ENCODE results near the gene UNC93A.
"Not testable (repeated sequence)": the region's sequence is repeated elsewhere in the genome, so short reads cannot be mapped to it uniquely, and the experiment has no call there.

The UNC93A gene

DNA sequence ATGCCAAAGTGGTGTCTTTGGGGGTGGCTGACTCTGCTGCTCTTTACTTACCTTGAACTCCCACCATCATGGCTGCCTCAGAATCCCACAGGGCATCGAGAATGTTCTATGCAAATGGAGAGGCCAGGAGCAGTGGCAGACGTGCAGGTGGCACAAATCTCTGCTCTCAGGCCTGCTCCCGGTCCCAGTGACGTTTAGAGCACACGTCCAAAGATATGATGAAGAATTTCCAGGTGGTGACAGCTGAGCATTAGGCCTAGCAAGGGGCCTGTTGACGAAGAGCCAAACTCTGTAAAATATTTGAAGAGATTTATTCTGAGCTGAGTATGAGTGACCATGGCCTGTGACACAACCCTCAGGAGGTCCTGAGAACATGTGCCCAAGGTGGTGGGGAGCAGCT is 19.0 kb upstream of the UNC93A start:
- DNase-seq, result no peak

DNA sequence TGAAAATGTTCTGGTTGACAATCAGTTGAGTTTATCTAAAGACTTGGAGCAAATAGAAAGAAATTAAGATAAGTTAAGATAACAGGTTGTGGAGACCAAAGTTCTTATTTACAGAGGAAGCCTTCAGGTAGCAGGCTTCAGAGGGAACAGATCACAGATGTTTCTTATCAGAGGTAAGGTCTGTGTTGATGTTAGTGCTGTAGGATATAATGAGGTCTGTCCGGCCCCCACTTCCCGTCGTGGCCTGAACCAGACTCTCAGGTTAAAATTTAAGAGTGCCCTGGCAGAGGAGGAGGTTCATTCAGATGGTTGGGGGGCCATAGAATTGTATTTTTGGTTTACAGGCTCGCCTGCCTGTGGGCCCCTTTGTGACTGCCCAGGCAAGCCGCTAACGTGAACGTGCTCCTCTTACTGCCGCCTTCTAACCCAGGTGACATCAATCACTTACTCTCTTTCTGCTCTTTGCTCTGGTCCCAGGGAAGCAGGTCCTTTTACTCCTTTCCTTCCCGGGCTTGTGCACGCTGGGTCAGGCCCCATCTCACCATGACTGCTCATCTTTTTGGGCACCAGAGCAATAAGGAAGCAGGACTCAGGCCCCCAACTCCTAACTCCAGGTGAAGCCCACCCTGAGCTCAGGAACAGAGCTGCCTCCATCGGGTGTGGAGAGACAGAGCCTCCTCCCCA is 18.3 kb upstream of the UNC93A start:
- DNase-seq, result no peak

DNA sequence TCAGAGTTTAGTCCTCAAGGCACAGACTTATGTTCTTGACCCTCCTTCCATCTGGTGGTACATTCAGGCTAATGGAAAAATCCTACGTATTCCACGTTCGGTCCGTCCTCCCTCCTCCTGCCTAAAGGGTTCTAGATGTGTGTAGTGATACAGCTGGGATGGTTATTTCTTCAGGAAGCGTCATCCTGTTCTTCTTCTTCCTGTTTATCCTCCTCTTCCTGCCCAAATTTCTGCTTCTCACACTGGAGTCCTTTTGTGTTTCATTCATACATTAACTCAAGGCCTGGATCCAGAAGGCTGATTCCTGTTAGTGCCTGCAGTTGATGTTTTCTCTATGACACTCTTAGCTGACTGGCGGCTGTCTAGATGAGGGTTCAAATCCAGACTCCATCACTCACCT is 16.8 kb upstream of the UNC93A start:
- no peak for DNase-seq

DNA sequence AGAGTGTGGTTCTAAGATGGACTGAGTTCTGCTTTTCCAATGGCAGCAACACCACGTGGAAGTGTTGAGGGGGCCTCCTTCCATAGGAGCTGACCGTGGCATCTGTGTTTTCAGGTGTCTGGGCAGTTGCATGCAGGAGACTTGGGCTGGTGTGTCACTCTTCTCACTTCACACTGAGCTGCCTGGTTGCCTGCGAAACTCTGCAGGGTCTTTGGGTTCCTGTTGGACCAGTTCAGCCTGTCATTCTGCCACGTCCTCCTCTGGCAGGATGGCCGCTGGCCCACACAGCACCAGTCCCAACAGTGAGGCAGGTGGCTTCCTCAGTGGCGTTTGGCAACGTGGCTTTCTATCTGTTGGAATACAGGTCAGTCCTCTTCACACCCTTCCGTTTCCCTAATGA is 16.1 kb upstream of the UNC93A start:
- DNase-seq, result peak; percentile 5

DNA sequence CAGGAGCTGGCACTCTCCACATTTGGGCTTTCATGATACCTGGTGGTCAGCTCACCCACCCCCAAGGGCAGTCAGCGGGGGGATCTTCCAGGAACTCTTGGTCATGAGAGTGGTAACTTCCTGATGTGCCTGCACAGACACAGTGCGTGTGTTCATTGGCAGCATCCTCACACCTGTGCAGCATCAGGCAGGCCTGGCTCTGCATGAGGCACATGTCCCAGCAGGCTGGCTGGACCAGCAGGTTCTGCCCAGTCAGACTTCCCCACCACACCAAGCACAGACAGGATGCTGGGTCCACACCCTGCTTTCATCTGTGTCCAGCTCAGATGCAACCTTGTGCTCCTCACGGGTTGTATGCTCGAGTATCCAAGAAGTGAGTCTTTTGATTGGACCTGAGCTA is 15.7 kb upstream of the UNC93A start:
- no peak for DNase-seq

DNA sequence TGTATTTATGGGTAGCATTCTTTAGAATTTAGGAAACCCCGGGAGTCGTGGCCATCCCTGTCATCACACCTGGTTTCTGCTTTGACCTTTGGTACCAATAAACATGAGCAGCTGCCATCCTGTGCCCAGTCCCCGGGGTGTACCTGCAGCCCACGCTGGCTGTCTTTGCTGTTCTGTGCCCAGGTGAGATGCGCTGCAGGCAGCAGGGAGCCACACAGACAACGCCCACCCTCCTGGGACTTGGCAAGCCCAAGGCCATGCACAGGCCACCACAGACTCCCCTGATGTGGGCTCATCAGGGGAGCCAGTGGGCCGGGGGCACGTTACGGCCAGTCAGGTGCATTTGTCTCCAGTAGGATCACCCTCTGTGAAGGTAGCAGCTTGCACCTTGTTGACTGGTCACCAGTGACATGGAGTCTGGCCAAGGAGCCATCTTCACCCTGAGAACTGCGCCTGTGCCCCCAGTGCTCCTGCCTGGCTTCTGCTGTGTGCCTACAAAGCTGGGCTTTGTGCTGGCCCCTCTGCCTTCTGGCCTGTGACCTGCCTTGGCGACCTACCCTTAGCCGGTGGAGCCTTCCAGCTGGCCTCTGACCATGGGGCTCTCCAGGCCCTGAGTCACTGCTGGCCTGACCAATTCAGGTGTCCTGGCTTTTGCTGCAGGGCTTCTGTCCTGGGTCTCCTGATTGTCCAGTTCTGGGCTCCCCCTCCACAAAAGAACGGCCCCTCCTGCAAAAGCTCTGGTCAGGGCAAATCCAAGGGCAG is 14.2 kb upstream of the UNC93A start:
- no peak for DNase-seq

DNA sequence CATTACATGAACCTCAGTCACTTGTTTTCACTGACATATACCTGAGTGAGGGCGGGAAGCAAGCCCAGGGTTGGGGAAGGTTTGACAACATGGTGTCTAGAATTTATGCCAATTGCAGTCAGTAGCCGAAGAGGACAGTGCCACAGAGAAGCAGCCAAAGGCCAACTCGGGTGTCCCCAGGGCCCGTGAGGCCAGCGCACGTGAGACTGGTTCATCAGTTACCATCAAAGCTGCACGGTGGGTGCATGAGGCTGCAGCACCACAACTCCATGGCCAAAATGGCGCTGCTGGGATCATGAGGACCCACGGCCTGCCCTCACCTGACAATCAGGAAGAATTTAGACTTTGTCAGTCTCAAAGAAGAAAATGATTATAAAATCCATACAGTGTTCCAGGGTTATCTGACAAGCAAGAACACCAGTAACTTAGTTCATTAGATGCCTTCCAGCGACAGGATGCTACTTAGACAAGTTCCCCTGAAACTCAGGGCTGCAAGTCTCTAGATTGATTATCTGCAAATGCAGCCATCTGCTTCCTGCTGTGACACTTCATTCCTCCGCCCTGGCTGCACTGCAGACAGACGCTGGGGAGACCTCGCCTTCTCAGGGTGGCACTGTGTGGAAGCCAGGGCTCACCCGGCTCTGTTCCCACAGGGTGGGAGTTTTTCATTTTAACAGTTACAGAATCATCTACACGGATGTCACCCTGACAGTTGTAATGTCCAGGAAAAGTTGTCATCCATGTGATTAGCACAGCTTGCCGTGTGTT is 12.8 kb upstream of the UNC93A start:
- DNase-seq, result not testable (repeated sequence)

DNA sequence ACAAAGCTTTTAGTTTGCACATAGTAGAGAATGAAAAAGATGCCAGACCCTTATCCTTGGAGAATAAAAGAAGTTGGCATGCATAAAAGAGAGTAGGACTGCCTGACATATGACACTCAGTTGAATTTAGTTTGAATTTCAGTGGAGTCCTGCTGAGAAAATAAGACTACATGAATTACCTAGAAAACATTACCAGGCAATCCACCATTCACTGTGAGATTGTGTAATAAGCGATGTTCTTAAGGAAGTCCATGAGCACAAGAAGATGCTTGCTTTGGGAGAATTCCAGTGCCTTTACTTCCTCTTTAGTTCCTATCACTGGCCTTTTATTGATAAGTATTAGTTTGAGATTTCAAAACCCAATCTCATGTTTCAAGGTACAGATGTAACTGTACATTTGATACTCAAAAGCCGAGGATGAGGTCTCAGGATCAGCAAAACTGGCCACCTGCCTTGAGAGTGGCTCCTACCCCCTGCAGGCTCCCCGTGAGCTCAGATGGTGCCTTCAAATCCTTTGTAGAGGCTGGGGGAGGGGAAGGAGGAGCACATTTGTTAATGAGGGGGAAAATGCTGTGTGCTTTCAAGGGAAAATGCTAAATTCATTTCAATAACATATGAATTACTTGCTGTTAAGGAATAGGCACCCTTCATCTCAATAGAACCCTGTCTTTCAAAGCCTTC is 11.2 kb upstream of the UNC93A start:
- DNase-seq, result no peak

DNA sequence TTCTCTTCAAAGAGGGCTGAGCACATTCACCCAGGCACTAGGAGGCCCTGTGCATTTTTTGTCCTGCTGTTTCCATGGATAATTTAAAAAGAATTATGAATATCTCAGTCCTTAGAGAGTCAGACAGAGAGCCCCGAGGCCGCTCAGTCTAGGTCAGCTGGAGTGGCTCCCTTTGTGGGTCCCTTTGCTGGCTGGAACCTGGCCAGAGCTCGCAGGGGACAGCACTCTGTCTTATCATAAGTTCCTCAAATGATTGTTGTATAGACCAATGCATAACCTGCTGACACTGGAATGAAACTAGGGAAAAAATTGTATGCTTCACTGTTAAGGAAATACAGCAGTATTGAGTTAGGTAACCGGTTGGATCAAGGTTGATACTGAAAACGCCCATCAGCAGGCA is 10.6 kb upstream of the UNC93A start:
- not testable (repeated sequence) for DNase-seq

DNA sequence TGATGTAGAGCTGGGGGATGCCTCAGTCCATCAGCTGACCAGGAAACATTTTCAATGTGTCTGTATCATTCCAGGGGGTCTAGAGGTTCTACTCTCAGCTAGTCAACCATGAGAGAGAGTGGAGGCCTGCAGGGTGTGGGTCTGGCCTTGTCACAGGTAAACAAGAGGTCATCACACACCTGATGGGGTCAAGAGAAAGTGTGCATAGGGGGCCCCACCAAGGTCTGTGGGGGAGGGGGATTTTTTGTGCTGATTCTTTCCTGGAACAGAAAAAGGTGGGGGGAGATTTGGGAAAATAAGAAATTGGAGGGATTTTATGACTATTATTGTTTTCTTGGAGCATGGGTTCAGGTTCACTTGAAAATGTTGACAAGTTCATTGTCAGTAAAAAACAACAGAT is 8.9 kb upstream of the UNC93A start:
- DNase-seq, result no peak

DNA sequence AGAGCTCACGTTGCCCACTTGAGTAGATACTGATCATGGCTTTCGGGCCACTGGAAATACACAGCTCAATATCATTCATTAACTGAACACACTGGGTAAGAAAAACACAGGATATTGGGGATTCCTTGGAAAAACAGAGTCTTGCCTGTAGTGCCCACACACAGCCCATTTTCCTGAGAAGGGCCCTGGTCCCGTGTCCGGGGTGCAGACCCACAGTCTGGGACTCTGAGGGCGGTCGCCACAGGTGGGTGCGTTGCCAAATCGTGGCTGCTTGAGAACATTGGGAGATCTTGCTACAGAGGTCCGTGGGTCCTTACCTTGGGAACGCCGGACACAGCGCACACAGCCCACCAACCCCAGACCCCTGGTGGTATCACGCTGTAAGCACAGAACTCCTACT is 6.5 kb upstream of the UNC93A start:
- DNase-seq, result not testable (repeated sequence)

DNA sequence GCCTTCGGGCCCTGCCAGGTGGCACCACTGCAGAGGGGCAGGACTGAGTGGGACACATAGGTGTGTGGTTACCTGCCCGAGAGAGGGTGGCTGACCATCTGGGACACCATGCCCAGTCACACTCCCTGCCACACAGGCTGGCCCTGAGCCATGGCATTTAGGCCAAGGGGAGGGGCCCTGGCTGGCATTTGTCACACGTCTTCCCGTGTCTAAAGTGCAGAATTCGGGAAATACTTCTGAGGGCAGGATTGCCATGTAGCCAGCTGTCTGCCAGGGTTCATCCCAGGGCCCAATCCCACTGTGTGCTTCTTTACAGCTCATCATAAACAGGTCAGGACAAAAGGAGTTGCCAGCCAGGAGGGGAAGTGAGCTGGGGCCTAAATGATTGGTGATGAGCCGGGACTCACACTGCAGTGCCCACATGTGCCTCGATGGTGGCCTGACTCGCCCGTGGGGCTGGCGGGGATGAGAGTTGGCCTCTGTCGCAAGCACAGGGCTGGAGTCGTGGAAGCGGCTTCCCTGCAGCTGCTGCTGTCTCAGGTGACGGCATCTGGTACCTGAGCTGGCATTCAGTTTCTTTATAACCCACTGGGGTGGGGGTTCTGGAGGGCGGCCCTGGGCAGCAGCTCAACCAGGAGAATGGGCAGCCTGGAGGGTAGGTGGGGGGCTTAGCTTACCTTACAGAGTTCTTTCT is 5.9 kb upstream of the UNC93A start:
- DNase-seq, result no peak

DNA sequence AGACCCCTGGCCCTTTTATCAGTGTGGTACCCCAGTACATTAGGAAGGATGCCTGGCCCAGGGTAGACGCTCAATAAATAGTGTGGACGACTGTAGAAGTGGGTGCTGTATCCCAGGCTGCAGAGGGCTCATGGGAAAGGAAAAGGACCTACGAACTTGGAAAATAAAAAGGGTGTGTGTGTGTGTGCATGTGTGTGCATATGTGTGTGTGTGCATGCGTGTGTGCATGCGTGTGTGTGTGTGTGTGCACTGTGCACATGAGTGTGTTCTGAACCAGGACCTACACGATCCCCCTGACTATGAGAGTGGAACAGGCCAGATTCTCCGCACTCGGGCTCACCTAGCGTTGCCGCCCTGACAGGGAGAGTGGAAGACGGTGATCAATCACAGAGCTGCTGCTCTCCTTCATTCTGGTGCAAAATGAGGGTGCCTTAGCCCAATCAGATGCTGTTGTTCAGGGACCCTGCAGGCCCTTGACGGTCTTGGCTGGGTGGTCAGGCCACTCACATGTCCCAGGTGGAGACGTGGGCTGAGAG is 3.5 kb upstream of the UNC93A start:
- no peak for DNase-seq

DNA sequence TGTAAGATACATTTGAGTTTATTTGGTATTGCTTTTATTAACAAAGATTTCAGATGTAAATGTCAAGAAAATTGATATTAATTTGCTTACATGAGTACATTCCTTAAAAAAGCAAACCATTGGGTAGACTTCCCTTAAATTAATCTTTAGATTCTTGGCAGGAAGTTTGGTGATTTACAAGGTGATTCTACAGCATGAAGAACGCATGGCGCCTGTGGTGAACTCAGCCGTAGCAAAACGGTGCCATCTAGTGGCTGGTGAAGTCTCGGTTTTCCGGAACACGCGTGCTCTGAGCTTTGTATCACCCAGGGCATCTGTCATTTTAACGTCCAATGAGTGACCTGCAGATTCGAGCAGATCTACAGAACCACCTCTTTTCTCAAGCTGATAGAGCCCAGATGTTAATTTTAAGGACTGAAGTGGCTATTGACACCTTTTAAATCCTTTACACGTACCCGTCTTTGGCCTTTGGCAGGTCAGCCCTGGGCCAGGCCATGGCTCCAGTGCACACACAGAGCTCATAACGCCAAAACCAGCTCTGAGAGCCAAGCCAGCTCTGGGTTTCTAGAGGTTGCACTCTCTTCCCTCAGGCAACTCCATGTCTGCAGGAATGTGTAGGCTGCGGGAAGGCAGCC is 2.4 kb upstream of the UNC93A start:
- DNase-seq, result peak; percentile 56

DNA sequence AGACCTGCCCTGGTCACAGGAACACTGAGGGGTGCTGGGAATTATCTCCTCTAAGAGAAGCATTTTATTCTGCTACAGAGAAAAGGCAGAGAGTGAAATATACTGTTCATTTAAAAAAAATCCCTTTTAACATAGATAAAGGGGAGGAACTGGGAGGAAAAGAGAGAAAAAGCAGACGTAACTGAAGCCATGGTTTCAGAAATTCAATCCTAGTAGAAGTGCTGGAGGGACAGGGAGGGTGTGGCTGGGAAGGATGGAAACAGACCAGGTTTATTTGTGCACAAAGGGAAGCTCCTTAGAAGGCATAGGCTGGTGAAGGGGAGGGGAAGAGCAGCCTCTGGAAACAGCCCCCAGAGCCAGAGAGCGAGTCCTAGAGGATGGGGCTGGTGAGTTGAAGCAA is 1.8 kb upstream of the UNC93A start:
- not testable (repeated sequence) for DNase-seq

DNA sequence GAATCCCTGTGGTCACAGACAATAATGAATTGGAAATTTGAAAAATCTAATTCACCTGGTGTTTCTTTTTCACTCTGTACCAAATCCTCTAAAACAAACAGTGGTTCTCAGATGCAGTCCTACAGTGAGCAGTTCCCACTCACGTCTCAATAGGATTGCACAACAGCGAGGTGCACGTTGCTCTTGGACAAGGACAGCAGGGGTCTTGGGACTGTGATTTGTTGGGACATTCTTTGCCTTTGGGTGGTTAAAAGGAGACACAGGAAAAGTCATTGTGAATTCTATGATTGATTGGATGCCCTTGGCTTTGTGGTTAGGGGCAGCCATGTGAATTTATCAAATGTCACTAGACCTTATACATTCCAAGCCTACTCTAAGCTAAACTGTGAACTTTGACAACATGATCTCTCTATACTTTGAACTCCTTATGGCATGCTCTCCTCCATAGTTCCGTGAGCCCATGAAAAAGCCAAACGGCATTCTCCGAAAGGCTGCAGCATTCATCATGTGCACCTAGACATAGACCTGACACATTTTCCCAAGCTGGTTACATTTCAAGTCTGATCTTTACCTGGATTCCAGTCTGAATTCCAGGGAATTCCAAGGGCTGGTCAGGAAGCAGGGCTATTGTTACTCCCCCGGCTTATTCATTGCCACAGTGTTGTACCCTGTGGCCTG is 647 bp downstream of the UNC93A start:
- no peak for DNase-seq

DNA sequence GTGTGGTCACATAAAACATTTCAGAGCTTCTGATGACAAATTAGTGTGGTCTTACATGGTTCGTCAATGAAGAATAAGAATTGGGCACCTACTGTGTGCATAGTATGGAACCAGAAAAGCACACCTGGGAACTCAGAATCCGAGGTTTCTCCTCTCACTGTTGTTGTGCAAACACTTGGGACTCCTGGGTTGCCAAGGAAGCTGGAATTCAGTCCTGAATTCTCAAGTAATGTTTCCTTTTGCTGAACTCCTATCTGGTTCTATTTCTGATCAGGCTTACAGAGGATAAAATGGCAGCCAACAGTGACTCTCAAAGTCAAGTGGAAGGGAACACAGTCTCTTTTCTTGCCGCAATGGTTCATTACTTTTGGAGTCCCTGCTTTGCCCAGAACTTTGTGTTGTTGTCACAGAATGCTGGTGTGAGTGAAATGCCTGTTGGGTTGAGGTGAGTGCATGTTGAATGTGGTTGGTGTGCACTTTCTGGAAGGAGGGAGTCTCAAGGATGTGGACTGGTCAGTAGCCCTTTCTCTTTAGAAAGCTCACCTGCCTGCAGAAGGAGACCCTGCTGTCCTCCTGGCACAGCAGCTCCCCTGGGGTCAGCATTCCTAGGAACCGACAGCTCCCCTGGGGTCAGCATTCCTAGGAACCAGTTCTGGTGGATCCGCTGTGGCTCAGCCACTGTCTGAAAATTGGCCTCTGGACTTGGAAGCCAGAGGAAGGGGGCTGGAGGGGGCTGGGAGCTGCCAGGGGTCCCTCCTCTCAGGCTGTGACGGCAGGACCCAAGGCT is 1.4 kb downstream of the UNC93A start:
- no peak for DNase-seq

DNA sequence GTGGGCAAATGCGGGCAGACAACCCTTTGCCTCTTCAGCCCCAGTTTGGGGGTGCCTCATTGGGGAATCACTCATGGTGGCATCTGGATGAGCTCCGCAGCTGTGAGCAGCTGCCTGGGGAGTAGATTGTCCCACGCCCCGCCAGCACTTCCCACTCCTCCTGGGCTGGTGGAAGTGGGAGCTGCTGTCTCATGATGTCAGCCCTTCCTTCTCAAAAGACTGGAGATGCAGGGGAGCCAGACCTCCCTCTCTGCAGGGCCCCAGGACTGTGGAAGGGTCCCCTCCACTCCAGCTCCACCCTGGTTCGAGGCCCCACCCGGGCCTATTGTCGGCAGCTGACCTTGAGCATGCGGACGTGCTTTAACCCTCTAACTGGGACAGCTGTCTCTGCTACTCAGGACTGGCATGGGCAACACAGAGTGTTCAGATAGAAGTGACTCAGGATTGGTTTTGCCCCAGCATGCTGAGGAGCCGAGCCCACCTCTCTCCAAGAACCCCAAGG is 2.0 kb downstream of the UNC93A start:
- no peak for DNase-seq

DNA sequence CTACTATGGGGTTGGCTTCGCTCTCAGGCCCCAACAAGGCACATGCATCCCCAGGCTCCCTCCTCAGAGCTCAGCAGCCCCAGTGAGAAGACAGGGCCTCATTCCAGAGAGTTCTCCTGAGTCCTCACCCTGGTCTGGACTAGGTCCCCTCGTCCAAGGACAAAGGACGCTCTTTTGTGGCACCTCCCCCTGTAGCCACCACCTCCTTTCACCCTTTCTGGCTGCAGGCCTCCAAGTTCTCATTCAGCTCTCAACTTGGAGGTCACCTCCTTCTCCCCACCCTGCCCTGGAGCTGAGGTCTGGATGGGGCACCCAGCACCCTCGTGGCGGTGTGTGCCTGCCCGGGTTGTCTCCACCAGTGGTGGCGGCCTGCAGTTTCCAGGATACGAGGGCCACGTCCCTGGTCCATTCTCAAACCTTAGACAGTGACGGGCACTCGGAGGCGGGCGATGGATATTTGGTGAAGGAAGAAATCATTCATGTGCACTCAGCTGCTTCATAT is 2.5 kb downstream of the UNC93A start:
- DNase-seq, result no peak

DNA sequence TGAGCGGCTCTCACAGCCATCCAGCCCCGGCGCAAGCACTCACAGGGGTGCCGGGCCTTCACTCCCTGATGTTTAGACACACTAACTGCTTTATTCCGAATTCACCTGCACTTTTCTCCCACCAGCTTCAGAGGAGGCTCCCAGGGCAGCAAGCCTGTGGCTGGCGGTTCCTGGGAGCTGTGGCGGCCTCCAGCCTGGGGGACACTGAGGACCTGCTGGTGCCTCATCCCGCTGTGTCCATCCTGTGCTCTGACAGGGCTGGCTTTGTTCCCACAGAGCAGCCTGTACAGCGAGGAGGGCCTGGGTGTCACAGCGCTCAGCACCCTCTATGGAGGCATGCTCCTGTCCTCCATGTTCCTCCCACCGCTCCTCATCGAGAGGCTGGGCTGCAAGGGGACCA is 3.1 kb downstream of the UNC93A start:
- no peak for DNase-seq

All from DMS53 (cell line).